Endothelial cell (in vitro differentiated cells): ENCODE results near the gene VANGL1. TPM values are rescaled to one million over a fixed set of nuclear protein-coding genes. Genes with fewer than 3 reads are reported as not detected.

ENCODE experiments used
- DNase-seq: peaks from one replicate; pipeline ENCODE4 v3.0.0; 2021; ENCODE audit warnings: low spot score
- H3K27ac Mint-ChIP-seq: one replicate; pipeline ENCODE4 v1.8.0; 2021; ENCODE audit warnings: mixed read lengths, inconsistent platforms; ENCODE audit not compliant: unreplicated experiment
- H3K27me3 Mint-ChIP-seq: one replicate; pipeline ENCODE4 v1.8.0; 2021; ENCODE audit warnings: mild to moderate bottlenecking, moderate library complexity, mixed read lengths, inconsistent platforms; ENCODE audit not compliant: unreplicated experiment
- H3K36me3 Mint-ChIP-seq: one replicate; pipeline ENCODE4 v1.8.0; 2021; ENCODE audit warnings: mild to moderate bottlenecking, low read depth, mixed read lengths, inconsistent platforms; ENCODE audit not compliant: unreplicated experiment
- H3K4me1 Mint-ChIP-seq: one replicate; pipeline ENCODE4 v1.8.0; 2021; ENCODE audit warnings: mild to moderate bottlenecking, mixed read lengths, inconsistent platforms; ENCODE audit not compliant: unreplicated experiment
- H3K4me3 Mint-ChIP-seq: one replicate; pipeline ENCODE4 v1.8.0; 2021; ENCODE audit warnings: mild to moderate bottlenecking, mixed read lengths, inconsistent platforms; ENCODE audit not compliant: unreplicated experiment
- H3K9me3 Mint-ChIP-seq: one replicate; pipeline ENCODE4 v1.8.0; 2021; ENCODE audit warnings: mixed read lengths, inconsistent platforms; ENCODE audit not compliant: unreplicated experiment
- total RNA-seq: library from RNA; stranded (reverse); fragmentation: NEBNext Ultra II Directional; extraction: Animal tissue kit (Norgen Biotek cat#: 25700); gene quantifications from one replicate; pipeline ENCODE4 v1.2.1, GENCODE V29; 2021; ENCODE audit not compliant: unreplicated experiment
- TF ChIP-seq, protein P1 (sequence below): fragments of 200-600 bp; sonication (generic); IDR thresholded peaks from one replicate; pipeline ENCODE4 v1.5.0; 2021; ENCODE audit warnings: antibody characterized with exemption; ENCODE audit not compliant: unreplicated experiment

VANGL1 gene
- total RNA-seq, 1 donor from 2014 or later = 14.9 TPM

DNA sequence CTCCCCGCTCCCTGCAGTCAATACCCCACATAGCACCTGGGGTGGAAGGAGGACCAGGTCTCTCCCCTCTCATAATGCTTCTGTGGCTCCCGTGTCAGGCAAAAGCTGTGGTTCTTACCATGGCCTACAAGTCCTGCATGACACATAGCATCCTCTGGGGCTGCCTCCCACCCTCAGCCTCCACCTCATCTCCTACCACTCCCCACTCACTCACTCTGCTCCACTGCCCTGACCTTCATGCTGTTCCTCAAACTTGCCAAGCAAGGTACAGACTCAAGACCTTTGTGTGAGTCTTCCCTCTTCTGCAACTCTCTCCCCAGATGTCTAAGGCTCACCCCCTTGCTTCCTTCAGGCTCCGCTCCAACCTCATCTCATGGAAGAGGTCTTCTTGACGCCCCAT, 28.0 kb upstream of the VANGL1 start:
- TF ChIP-seq, protein P1, sequence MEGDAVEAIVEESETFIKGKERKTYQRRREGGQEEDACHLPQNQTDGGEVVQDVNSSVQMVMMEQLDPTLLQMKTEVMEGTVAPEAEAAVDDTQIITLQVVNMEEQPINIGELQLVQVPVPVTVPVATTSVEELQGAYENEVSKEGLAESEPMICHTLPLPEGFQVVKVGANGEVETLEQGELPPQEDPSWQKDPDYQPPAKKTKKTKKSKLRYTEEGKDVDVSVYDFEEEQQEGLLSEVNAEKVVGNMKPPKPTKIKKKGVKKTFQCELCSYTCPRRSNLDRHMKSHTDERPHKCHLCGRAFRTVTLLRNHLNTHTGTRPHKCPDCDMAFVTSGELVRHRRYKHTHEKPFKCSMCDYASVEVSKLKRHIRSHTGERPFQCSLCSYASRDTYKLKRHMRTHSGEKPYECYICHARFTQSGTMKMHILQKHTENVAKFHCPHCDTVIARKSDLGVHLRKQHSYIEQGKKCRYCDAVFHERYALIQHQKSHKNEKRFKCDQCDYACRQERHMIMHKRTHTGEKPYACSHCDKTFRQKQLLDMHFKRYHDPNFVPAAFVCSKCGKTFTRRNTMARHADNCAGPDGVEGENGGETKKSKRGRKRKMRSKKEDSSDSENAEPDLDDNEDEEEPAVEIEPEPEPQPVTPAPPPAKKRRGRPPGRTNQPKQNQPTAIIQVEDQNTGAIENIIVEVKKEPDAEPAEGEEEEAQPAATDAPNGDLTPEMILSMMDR = no peak
- no peaks in the 10 kb centered on the region for H3K9me3 Mint-ChIP-seq
- peaks cover 3% of the 10 kb centered on the region for H3K36me3 Mint-ChIP-seq
- no peak overlapping the region for H3K27ac Mint-ChIP-seq
- H3K27me3 Mint-ChIP-seq = no peaks in the 10 kb centered on the region
- no peaks in the 10 kb centered on the region for H3K4me1 Mint-ChIP-seq
- no peak for DNase-seq
- no peak overlapping the region for H3K4me3 Mint-ChIP-seq

DNA sequence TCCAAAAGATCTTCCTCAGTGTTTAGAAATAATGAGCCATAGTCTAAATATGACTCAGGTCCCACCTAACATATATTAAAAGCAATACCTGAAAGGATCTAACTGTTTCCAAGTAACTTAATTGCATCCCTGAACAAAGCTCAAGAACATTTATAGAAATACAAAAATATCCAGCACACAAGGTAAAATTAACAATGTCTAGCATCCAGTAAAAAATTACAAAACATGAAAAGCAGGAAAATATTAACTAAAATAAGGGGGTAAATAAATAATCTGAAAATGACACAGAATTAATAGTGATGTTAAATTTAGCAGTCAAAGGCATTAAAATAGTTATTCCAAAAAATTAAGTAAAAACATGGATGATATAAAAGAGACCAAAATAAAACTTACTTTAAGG, 21.3 kb upstream of the VANGL1 start:
- Mint-ChIP-seq H3K36me3 (peaks cover 3% of the 10 kb centered on the region), H3K9me3 (no peaks in the 10 kb centered on the region), H3K27me3 (peaks cover 5% of the 10 kb centered on the region), H3K4me1 (no peaks in the 10 kb centered on the region), H3K27ac (no peak overlapping the region), H3K4me3 (no peak overlapping the region)
- TF ChIP-seq, protein P1 = no peak
- DNase-seq = no peak

DNA sequence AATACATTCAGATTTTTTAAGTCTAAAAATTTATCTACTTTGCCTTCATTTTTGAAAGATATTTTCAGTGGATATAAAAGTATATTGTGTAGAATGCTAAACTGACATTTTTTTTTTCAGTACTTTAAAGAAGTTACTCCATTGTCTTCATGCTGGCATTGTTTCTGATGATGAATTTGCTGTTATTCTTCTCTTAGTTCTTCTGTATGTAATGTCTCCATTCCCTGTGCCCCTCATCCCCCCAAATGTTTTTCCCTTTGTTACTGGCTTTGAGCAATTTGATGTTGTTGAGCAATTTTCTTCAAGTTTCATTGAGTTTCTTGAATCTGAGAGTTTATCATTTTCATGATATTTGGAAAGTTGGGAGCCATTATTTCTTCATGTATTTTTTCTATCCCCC, 20.8 kb upstream of the VANGL1 start:
- TF ChIP-seq, protein P1 = no peak
- no peak for DNase-seq
- no peaks in the 10 kb centered on the region for H3K4me1 Mint-ChIP-seq
- H3K27me3 Mint-ChIP-seq = peaks cover 5% of the 10 kb centered on the region
- peaks cover 3% of the 10 kb centered on the region for H3K36me3 Mint-ChIP-seq
- H3K4me3 Mint-ChIP-seq = no peak overlapping the region
- H3K9me3 Mint-ChIP-seq = no peaks in the 10 kb centered on the region
- H3K27ac Mint-ChIP-seq = no peak overlapping the region

DNA sequence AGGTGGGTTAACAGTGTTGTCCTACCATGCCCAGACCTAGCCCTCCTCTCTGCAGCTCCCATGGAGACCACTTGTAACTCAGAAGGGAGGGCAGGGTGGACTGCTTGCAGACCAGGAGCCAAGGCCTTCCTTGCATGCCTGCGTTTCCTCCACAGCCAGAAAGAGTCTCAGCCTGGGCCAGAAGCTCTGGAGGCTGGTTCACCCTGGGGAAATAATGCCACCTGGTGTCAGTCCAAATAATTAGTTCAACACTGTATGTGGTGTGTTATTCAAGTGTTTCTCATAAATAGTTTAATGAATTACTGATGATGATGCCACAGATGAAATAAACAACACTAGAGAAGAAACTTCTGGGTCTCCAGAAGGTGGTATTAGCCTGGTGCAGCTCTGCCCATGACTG, 16.9 kb upstream of the VANGL1 start:
- DNase-seq = no peak
- Mint-ChIP-seq H3K36me3 (peaks cover 6% of the 10 kb centered on the region), H3K27me3 (peaks cover 13% of the 10 kb centered on the region), H3K27ac (no peak overlapping the region), H3K9me3 (no peaks in the 10 kb centered on the region), H3K4me3 (no peak overlapping the region), H3K4me1 (peaks cover 4% of the 10 kb centered on the region)
- TF ChIP-seq, protein P1 = no peak

DNA sequence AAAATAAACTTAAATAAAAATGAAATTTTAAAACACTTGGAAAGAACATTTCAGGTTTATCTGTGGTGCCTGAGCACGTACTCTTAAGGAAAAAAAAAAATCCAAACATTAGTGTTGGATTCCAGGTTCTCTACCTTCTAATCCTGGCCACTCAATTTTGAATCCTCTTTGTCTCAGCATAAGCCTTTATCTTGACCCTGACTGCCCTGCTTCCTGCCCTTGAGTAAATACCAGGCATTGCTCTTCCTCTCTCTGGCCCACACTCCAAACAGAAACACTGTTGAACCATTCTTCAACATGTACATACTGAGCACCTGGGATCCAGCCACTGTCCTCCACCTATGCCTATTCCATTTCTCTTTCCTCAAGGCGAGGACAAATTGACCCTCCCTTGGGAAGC, 11.4 kb upstream of the VANGL1 start:
- no peak overlapping the region for H3K27ac Mint-ChIP-seq

More for the DNA sequence above, 11.4 kb upstream of the VANGL1 start:
- Mint-ChIP-seq H3K27me3 (peaks cover 8% of the 10 kb centered on the region), H3K4me3 (no peak overlapping the region), H3K9me3 (no peaks in the 10 kb centered on the region), H3K4me1 (peaks cover 14% of the 10 kb centered on the region), H3K36me3 (peaks cover 6% of the 10 kb centered on the region)
- no peak for DNase-seq
- TF ChIP-seq, protein P1 = no peak
